GM19193 (cell line): ENCODE results near the gene FMN1.

ENCODE experiments used
- POLR2A ChIP-seq: IDR thresholded peaks from 4 replicates; pipeline ENCODE4 v1.6.1; 2011; ENCODE audit not compliant: insufficient read depth, insufficient read length; ENCODE audit errors: extremely low read depth

The FMN1 gene

GRCh38 chr15:32928876-32929275 is 265.6 kb downstream of the FMN1 start:
- TF ChIP-seq POLR2A = no peak

DNA sequence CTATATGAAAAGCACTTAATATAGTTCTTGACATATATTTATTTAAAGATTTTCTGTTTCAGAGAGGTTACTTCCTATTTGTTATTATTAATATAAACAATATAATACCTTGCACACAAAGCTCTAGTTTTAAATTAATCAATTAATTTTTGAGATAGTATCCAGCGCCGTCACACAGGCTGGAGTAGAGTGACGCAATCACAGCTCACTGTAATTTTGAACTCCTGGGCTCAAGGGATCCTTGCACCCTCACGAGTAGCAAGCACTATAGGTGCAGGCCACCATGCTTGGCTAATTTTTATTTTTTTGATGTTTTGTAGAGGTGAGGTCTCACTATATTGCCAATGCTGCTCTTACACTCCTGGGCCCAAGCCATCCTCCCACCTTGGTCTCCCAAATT is 267.4 kb downstream of the FMN1 start:
- TF ChIP-seq POLR2A = no peak

- TF ChIP-seq POLR2A = no peak
Observed at GRCh38 chr15:32923176-32923575, 271.3 kb downstream of the FMN1 start.

DNA sequence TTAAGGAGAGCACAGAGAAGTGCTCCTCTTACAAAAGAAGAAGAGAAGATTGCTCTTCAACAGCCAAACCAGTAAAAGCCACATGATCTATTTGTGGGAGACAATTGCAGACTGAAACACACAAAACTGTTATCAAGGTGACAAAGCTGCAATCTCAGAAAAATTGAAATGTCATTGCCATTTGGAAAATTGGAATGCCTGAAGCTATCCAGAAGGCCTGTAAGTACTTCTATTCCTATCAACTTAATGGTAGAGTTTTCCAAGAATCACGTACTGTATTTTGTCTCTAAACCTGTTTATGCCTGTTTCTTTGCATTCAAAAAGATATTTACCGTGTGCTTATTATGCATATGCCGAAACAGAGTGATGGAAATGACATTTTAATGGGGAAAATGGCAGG is 272.0 kb downstream of the FMN1 start:
- no peak for TF ChIP-seq POLR2A

DNA sequence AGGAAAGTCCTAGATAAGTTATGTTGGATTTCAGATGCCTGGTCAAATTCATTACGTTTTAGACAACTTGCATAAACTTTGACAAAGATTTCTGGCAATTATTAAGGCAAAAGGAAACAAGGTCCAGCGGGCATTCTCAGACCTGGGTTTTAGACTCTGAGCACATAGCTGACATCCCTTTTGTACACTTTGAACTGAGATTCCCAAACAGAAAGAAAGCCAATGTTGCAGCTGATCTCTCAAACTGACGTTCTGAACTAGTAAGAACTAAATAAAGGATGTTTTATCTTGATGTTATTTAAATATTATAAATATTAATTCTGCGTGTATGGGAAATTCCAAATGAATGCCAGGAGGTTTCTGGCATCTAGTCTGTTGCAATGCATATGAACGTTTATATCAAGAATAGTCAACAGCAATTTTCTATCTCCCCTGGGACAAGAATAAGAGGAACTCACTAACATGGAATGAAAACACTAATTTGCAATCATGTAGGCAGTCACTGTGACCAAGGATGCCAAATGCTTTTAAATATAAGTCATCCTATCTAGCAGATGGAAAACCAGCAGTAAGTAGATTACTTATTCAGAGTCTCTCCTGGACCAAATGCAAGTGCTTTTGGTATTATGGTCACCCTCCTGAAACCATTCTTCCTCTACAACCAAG is 274.6 kb downstream of the FMN1 start:
- no peak for TF ChIP-seq POLR2A

GRCh38 chr15:32918547-32918946 is 276.0 kb downstream of the FMN1 start:
- TF ChIP-seq POLR2A = no peak

DNA sequence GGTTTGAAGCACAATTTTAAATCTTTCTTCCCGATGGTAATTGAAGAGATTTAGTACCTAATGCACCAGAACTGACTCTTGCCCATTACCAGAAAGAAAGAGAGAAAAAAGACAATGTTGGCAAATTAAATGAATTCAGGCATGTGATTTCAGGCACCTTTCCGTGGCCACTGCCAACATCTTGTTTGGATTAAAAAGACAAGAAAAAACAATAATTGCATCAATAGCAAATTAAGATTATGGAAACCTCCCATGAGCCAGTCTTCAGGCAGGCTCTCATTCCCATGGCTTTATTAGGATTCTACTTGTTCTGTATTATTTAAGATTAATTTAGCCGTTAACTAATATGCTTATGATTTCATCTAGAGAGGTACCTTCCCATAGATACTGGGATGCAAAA is 283.7 kb downstream of the FMN1 start:
- TF ChIP-seq POLR2A = no peak

DNA sequence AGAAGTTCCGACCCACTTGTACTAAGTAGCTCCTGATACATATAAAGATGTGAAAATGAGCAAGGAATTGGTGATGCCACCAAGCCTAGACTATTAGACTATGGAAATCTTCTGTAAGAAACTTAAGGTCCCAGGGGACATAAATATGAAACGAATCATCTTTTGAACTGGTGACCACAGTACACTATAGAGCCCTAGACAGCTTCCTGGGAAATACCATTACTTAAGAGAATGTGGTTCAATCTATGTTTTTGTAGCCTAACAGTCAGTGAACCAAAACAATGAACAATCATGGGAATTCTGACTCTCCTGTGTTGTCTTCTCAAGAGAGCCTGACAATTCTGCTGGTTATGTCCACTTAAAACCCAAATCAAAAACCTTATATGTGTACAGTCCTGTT is 285.1 kb downstream of the FMN1 start:
- TF ChIP-seq POLR2A = no peak

GRCh38 chr15:32908872-32909271 is 285.6 kb downstream of the FMN1 start:
- TF ChIP-seq POLR2A = no peak

- TF ChIP-seq POLR2A = no peak
Observed at GRCh38 chr15:32908135-32908801, 286.2 kb downstream of the FMN1 start.

GRCh38 chr15:32905481-32905880 is 289.0 kb downstream of the FMN1 start:
- TF ChIP-seq POLR2A = no peak

DNA sequence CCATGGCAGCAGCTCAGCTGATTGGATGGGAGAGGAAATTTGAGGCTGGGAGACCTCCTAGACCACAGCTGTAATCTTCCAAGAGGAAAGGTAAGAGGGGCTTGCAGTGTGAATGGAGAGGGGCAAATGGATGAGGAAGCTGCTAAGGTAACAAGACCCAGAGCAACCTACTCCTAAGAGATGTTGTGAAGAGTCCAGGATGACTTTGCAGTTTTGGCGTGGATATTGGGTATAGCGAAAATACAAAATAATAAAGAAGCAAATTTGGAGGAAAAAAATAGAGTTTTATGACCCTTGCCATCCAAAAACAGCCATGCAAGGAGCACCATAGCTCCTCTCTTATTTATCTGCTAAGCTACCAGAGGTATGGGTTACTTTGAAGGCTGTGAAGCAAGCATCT is 290.1 kb downstream of the FMN1 start:
- TF ChIP-seq POLR2A = no peak

DNA sequence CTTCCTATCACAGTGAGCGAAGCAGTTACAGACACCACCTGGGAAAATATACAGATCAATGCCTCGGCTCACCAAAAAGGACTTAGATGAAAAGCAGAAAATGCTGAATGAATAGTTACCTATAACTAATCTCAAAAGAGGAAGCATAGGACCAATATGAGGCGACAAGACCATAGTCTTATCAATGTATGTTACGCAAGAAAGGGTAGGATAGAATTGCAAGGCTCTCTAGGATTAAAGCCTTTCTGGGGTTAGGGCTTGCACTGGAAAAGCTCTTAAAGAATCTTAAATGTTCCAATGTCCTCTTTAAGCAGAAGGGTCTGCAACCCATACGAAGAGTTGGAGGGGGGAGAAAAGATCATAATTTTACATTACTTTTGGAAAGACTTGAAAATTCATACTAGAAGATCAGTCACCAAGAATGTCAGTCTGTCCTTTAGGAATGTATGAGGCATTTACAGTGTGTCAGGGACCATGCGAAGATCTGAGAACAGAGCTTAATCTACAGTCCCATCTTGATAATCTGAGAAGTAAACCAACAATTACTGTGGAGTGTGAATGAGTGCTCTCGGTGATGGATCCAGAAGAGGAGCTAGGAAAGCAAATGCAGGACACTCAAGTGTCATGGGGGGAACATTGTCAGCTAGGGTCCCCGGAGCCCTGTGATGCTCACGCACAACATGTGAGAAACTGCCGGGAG is 290.8 kb downstream of the FMN1 start:
- TF ChIP-seq POLR2A = no peak

- TF ChIP-seq POLR2A = no peak
Observed at GRCh38 chr15:32901995-32902394, 292.5 kb downstream of the FMN1 start.

- TF ChIP-seq POLR2A = no peak
Observed at GRCh38 chr15:32901192-32901591, 293.3 kb downstream of the FMN1 start.

- TF ChIP-seq POLR2A = no peak
Observed at GRCh38 chr15:32899126-32899596, 295.4 kb downstream of the FMN1 start.
